IMR-90 (cell line): ENCODE data around the gene TMC1.

ENCODE experiments used
- BHLHE40 ChIP-seq: fragments of 150-350 bp; IDR thresholded peaks from 2 replicates; pipeline ENCODE4 v1.6.1; 2016; ENCODE audit warnings: mild to moderate bottlenecking, low read depth, low read length
- CEBPB ChIP-seq: IDR thresholded peaks from 2 replicates; pipeline ENCODE4 v1.6.1; 2012; ENCODE audit warnings: low read depth, low read length, improper control_type of control experiment
- FOS ChIP-seq: fragments of 150-350 bp; IDR thresholded peaks from 2 replicates; pipeline ENCODE4 v1.6.1; 2016; ENCODE audit warnings: low read depth, low read length
- MXI1 ChIP-seq: IDR thresholded peaks from 2 replicates; pipeline ENCODE4 v1.6.1; 2012; ENCODE audit warnings: low read depth, mild to moderate bottlenecking, low read length, moderate library complexity, borderline replicate concordance
- POLR2A ChIP-seq: IDR thresholded peaks from 2 replicates; pipeline ENCODE4 v1.6.1; 2012; ENCODE audit warnings: mild to moderate bottlenecking, low read depth, low read length
- RAD21 ChIP-seq: IDR thresholded peaks from 2 replicates; pipeline ENCODE4 v1.6.1; 2012; ENCODE audit warnings: low read length, improper control_type of control experiment
- RCOR1 ChIP-seq: IDR thresholded peaks from 2 replicates; pipeline ENCODE4 v1.6.1; 2012; ENCODE audit warnings: mild to moderate bottlenecking, low read length, improper control_type of control experiment; ENCODE audit not compliant: insufficient replicate concordance
- RFX5 ChIP-seq: IDR thresholded peaks from 2 replicates; pipeline ENCODE4 v1.8.0; 2012; ENCODE audit warnings: low read depth, mild to moderate bottlenecking, low read length, moderate library complexity
- SMC3 ChIP-seq: fragments of 150-350 bp; IDR thresholded peaks from 2 replicates; pipeline ENCODE4 v1.6.1; 2016; ENCODE audit warnings: low read depth, mild to moderate bottlenecking, antibody characterized with exemption, low read length, moderate library complexity
- USF2 ChIP-seq: fragments of 150-350 bp; IDR thresholded peaks from 2 replicates; pipeline ENCODE4 v1.6.1; 2017; ENCODE audit warnings: mild to moderate bottlenecking, antibody characterized with exemption, low read length, low read depth
- TF ChIP-seq, protein P1 (sequence below): conservative IDR thresholded peaks from 2 replicates; pipeline ENCODE4 v1.5.1; 2012; ENCODE audit warnings: mild to moderate bottlenecking, low read depth, low read length, improper control_type of control experiment
- TF ChIP-seq, protein P2 (sequence below): fragments of 150-350 bp; IDR thresholded peaks from 2 replicates; pipeline ENCODE4 v1.6.1; 2016; ENCODE audit warnings: low read depth, mild to moderate bottlenecking, low read length, moderate library complexity, borderline replicate concordance

DNA sequence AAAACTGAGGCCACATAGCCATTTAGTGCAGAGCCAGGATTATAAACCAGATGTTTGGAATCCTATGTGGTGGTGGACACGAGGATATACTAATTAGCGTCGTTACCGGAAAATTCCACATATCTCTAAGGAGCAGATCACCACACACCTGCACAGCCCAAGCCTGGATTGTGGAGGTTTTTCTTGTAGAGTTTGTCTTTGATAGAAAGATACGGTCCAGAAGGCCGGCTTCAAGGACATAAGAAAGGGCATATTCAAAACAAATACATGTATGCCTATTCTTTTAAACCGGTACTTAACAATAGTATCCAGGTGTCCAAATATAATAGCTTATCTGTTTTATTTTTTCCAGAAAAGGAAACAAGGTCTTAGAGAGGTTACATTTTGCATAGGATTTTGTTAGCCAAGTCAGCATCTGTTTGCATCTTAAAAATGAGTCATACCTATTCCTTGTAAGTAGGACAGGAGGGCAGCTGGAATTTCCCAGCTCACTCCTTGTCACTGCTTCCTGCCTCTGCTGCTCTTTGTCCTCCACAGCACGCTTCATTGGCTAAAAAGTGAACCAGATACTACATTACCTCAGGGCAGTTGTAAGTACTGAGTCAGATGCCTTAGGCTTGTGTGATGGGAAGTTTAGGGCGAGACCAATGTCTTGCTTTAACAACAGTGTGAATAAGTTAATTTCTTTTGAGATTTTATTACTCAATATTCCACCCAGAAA lies 3.6 kb downstream of the TMC1 start:
- TF ChIP-seq, protein P1, sequence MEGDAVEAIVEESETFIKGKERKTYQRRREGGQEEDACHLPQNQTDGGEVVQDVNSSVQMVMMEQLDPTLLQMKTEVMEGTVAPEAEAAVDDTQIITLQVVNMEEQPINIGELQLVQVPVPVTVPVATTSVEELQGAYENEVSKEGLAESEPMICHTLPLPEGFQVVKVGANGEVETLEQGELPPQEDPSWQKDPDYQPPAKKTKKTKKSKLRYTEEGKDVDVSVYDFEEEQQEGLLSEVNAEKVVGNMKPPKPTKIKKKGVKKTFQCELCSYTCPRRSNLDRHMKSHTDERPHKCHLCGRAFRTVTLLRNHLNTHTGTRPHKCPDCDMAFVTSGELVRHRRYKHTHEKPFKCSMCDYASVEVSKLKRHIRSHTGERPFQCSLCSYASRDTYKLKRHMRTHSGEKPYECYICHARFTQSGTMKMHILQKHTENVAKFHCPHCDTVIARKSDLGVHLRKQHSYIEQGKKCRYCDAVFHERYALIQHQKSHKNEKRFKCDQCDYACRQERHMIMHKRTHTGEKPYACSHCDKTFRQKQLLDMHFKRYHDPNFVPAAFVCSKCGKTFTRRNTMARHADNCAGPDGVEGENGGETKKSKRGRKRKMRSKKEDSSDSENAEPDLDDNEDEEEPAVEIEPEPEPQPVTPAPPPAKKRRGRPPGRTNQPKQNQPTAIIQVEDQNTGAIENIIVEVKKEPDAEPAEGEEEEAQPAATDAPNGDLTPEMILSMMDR: no peak
- TF ChIP-seq CEBPB (peak; percentile 65), FOS (peak; percentile 93), MXI1 (no peak), RAD21 (peak; percentile 13; the same call in 1 of the 2 replicates), POLR2A (peak; percentile 57; the same call in 1 of the 2 replicates), BHLHE40 (peak; percentile 77), RFX5 (no peak), USF2 (no peak), SMC3 (no peak), RCOR1 (no peak)
- TF ChIP-seq, protein P2, sequence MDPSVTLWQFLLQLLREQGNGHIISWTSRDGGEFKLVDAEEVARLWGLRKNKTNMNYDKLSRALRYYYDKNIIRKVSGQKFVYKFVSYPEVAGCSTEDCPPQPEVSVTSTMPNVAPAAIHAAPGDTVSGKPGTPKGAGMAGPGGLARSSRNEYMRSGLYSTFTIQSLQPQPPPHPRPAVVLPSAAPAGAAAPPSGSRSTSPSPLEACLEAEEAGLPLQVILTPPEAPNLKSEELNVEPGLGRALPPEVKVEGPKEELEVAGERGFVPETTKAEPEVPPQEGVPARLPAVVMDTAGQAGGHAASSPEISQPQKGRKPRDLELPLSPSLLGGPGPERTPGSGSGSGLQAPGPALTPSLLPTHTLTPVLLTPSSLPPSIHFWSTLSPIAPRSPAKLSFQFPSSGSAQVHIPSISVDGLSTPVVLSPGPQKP: no peak
